SK-N-SH treated with all-trans-retinoic acid at 6 μM for 48 hours (cell line): ENCODE data around the gene RAB8B.

ENCODE experiments used
- ATAC-seq: fragments of 200-7000 bp; cut with Tn5 transposase; 3 replicates; pipeline ENCODE4 v1.9.1; 2020; ENCODE audit warnings: mild to moderate bottlenecking, moderate library complexity
- ARNTL ChIP-seq: fragments of 450-650 bp; formaldehyde crosslinking; IDR thresholded peaks from 2 replicates; pipeline ENCODE4 v1.5.0; 2020; ENCODE audit warnings: low read depth, mild to moderate bottlenecking, moderate library complexity, borderline replicate concordance
- BACH2 ChIP-seq: fragments of 250-450 bp; sonication (Bioruptor Pico); IDR thresholded peaks from 2 replicates; pipeline ENCODE4 v1.9.0; 2021; ENCODE audit warnings: mild to moderate bottlenecking, borderline replicate concordance
- CREB5 ChIP-seq: fragments of 250-450 bp; sonication (Bioruptor Pico); IDR thresholded peaks from 2 replicates; pipeline ENCODE4 v1.5.1; 2020; ENCODE audit warnings: low read depth, mild to moderate bottlenecking, moderate library complexity
- CSDC2 ChIP-seq: fragments of 250-450 bp; sonication (Bioruptor Pico); IDR thresholded peaks from 2 replicates; pipeline ENCODE4 v1.5.0; 2020; ENCODE audit warnings: mild to moderate bottlenecking, moderate library complexity
- CSRNP3 ChIP-seq: fragments of 250-450 bp; sonication (Bioruptor Pico); IDR thresholded peaks from 2 replicates; pipeline ENCODE4 v1.5.1; 2021; ENCODE audit warnings: mild to moderate bottlenecking, moderate library complexity
- ESRRG ChIP-seq: fragments of 250-450 bp; sonication (Bioruptor Pico); IDR thresholded peaks from 2 replicates; pipeline ENCODE4 v1.6.1; 2021; ENCODE audit warnings: mild to moderate bottlenecking
- GLIS3 ChIP-seq: fragments of 250-450 bp; sonication (Bioruptor Pico); IDR thresholded peaks from 2 replicates; pipeline ENCODE4 v1.5.0; 2020; ENCODE audit warnings: mild to moderate bottlenecking, moderate library complexity
- ISL1 ChIP-seq: fragments of 250-450 bp; sonication (Bioruptor Pico); IDR thresholded peaks from 2 replicates; pipeline ENCODE4 v2.1.2; 2022; ENCODE audit warnings: mild to moderate bottlenecking, moderate library complexity
- OSR1 ChIP-seq: fragments of 250-450 bp; sonication (Bioruptor Pico); IDR thresholded peaks from 2 replicates; pipeline ENCODE4 v1.8.0; 2022; ENCODE audit warnings: moderate library complexity, mild to moderate bottlenecking, inconsistent platforms
- PATZ1 ChIP-seq: fragments of 250-450 bp; sonication (Bioruptor Pico); IDR thresholded peaks from 2 replicates; pipeline ENCODE4 v1.8.0; 2020; ENCODE audit warnings: mild to moderate bottlenecking, moderate library complexity, borderline replicate concordance
- POU6F1 ChIP-seq: fragments of 250-450 bp; sonication (Bioruptor Pico); IDR thresholded peaks from 2 replicates; pipeline ENCODE4 v1.8.0; 2021; ENCODE audit warnings: low read depth, mild to moderate bottlenecking, moderate library complexity, borderline replicate concordance
- PPARA ChIP-seq: fragments of 250-450 bp; sonication (Bioruptor Pico); IDR thresholded peaks from 2 replicates; pipeline ENCODE4 v1.5.0; 2020; ENCODE audit warnings: mild to moderate bottlenecking, borderline replicate concordance
- RARB ChIP-seq: fragments of 250-450 bp; sonication (Bioruptor Pico); IDR thresholded peaks from 2 replicates; pipeline ENCODE4 v1.8.0; 2021; ENCODE audit warnings: mild to moderate bottlenecking, moderate library complexity
- TCF4 ChIP-seq: fragments of 250-450 bp; sonication (Bioruptor Pico); IDR thresholded peaks from 2 replicates; pipeline ENCODE4 v1.8.0; 2021; ENCODE audit warnings: mild to moderate bottlenecking, moderate library complexity, borderline replicate concordance
- TOX ChIP-seq: fragments of 250-450 bp; sonication (Bioruptor Pico); IDR thresholded peaks from 2 replicates; pipeline ENCODE4 v1.8.0; 2021; ENCODE audit warnings: mild to moderate bottlenecking, moderate library complexity, borderline replicate concordance
- TSHZ2 ChIP-seq: fragments of 250-450 bp; sonication (Bioruptor Pico); IDR thresholded peaks from 2 replicates; pipeline ENCODE4 v1.5.0; 2020; ENCODE audit warnings: mild to moderate bottlenecking, moderate library complexity
- ZC3H10 ChIP-seq: fragments of 250-450 bp; sonication (Bioruptor Pico); IDR thresholded peaks from 2 replicates; pipeline ENCODE4 v1.5.1; 2021; ENCODE audit warnings: mild to moderate bottlenecking, moderate library complexity
- ZFP3 ChIP-seq: fragments of 250-450 bp; sonication (Bioruptor Pico); IDR thresholded peaks from 2 replicates; pipeline ENCODE4 v1.5.0; 2020; ENCODE audit warnings: mild to moderate bottlenecking, moderate library complexity
- ZNF565 ChIP-seq: fragments of 450-650 bp; formaldehyde crosslinking; conservative IDR thresholded peaks from 2 replicates; pipeline ENCODE4 v1.5.0; 2020; ENCODE audit warnings: low read depth, mild to moderate bottlenecking, moderate library complexity
- ZNF70 ChIP-seq: fragments of 450-650 bp; formaldehyde crosslinking; IDR thresholded peaks from 2 replicates; pipeline ENCODE4 v1.5.0; 2020; ENCODE audit warnings: mild to moderate bottlenecking, moderate library complexity
- ZNF8 ChIP-seq: fragments of 450-650 bp; formaldehyde crosslinking; IDR thresholded peaks from 2 replicates; pipeline ENCODE4 v1.5.0; 2020; ENCODE audit warnings: mild to moderate bottlenecking, moderate library complexity

Gene RAB8B

GRCh38 chr15:63211092-63211490 lies 21.7 kb downstream of the RAB8B start:
- no peak for ATAC-seq
- no peak for TF ChIP-seq ZNF70 (CRISPR knock-in tag)
- no peak for TF ChIP-seq OSR1 (CRISPR knock-in tag)
- TF ChIP-seq BACH2 (CRISPR knock-in tag) = no peak
- no peak for TF ChIP-seq TSHZ2 (CRISPR knock-in tag)
- no peak for TF ChIP-seq PPARA (CRISPR knock-in tag)
- no peak for TF ChIP-seq TCF4 (CRISPR knock-in tag)
- TF ChIP-seq ZC3H10 (CRISPR knock-in tag) = no peak
- TF ChIP-seq CSDC2 = no peak
- no peak for TF ChIP-seq TOX
- no peak for TF ChIP-seq RARB
- no peak for TF ChIP-seq CREB5 (CRISPR knock-in tag)
- no peak for TF ChIP-seq ZFP3 (CRISPR knock-in tag)
- TF ChIP-seq ESRRG (CRISPR knock-in tag) = no peak

GRCh38 chr15:63211549-63211948 lies 22.1 kb downstream of the RAB8B start:
- ATAC-seq = no peak
- no peak for TF ChIP-seq ZNF565
- no peak for TF ChIP-seq PPARA (CRISPR knock-in tag)
- no peak for TF ChIP-seq PATZ1 (CRISPR knock-in tag)
- TF ChIP-seq ZNF70 (CRISPR knock-in tag) = no peak
- TF ChIP-seq POU6F1 (CRISPR knock-in tag) = no peak
- no peak for TF ChIP-seq ZC3H10 (CRISPR knock-in tag)
- no peak for TF ChIP-seq ZNF8 (CRISPR knock-in tag)
- no peak for TF ChIP-seq ARNTL (CRISPR knock-in tag)
- TF ChIP-seq ISL1 (CRISPR knock-in tag) = no peak

- TF ChIP-seq GLIS3 (CRISPR knock-in tag) (no peak), ZFP3 (CRISPR knock-in tag) (no peak), ESRRG (CRISPR knock-in tag) (no peak), PATZ1 (CRISPR knock-in tag) (no peak), ARNTL (CRISPR knock-in tag) (no peak), TCF4 (CRISPR knock-in tag) (peak; percentile 93), ZNF70 (CRISPR knock-in tag) (0 out of 2 replicates have a peak, but pooled peaks have one; percentile 3), CSRNP3 (CRISPR knock-in tag) (no peak), ZC3H10 (CRISPR knock-in tag) (no peak)
- peak; percentile 88 for ATAC-seq
Observed at GRCh38 chr15:63212050-63213004, 22.9 kb downstream of the RAB8B start.
